SKM-1 (cell line): ENCODE results near the gene TBC1D3H.
"Not testable (repeated sequence)": the region's sequence is repeated elsewhere in the genome, so short reads cannot be mapped to it uniquely, and the experiment has no call there.

ENCODE experiments used
- DNase-seq: peaks from one replicate; lab custom pipeline; 2025; ENCODE audit not compliant: unreplicated experiment; lab: John Stamatoyannopoulos, UW

TBC1D3H gene

DNA sequence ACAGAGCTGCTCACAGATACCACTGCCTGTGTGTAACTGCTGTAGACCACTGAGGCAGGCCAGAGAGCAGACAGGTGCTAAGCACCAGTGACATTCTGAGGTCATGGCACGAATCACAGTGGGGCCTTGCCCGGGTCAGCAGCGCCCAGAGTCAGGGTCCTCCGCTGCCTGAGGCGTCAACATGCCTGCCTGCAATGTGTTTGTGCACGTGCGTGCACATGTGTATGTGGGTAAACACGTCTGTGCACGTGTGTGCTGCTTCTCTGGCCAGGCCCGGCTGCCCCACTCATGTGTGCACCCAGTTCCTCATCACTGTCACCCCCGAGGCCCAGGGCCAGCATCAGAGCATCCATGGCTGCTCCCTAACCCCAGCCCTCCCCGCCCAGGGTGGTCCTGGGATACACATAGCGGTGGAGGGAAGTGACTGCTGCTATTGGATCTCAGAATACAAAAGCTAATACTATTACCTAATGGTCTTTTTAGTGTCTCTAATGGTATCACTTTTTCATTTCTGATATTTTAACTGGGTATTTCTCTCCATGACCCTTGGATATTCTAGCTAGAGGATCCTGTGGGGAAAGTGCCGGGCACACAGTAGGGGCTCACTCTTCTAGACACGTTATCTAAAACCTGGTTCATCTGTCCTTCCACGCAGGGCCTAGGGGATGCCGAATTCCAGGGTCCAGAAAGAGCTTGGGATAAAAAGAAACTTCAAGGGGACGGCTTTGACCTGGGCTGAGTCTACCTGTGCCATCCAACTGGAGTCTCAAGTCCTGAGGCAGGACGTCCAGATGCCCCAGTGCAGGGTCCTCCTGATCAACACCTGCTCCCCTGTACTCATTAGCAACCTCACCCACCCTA, at the start of gene TBC1D3H:
TSS of gene TBC1D3H (minus strand) at position 51 of the 861 bp plus-strand sequence. CDS start 1,540 bp downstream, outside the sequence.
- not testable (repeated sequence) for DNase-seq

DNA sequence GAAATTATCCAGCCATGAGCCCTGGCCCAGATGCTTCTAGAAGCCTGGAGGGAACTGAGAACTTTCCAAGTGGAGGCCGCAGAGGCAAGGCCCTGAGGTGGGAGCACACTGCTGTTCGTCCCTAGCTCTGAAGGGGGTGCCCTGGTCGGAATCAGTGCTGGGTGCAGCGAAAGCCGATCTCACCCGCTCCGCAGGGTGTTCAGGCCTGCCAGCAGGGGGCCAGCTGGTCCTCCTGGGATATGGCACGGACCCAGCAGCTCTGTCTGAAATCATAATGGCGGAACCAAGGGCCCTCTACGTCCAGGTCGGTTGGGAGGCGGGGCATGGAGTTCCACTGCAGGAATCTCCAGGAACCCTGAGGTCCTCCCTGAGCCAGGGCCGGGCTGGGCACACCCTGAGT, 40.7 kb upstream of the TBC1D3H start:
- DNase-seq = not testable (repeated sequence)

DNA sequence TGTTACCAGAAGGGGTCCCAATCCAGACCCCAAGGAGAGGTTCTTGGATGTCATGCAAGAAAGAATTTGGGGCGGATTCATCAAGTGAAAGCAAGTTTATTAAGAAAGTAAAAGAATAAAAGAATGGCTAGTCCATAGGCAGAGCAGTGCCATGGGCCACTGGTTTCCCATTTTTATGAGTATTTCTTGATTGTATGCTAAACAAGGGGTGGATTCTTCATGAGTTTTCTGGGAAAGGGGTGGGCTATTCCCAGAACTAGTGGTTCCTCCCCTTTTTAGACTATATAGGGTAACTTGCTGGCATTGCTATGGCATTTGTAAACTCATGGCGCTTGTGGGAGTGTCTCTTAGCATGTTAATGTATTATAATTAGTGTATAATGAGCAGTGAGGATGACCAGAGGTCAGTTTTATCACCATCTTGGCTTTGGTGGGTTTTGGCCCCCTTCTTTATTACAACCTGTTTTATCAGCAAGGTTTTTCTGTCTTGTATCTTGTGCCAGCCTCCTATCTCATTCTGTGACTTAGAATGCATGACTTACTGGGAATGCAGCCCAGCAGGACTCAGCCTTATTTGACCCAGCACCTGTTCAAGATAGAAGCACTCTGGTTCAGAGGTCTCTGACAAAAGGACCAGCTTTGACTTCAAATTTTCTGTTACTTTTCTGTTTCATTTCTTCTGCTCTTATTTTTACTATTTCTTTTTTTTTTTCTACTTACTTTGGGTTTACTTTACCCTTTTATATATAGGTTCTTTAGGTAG, 27.1 kb upstream of the TBC1D3H start:
- DNase-seq = not testable (repeated sequence)

DNA sequence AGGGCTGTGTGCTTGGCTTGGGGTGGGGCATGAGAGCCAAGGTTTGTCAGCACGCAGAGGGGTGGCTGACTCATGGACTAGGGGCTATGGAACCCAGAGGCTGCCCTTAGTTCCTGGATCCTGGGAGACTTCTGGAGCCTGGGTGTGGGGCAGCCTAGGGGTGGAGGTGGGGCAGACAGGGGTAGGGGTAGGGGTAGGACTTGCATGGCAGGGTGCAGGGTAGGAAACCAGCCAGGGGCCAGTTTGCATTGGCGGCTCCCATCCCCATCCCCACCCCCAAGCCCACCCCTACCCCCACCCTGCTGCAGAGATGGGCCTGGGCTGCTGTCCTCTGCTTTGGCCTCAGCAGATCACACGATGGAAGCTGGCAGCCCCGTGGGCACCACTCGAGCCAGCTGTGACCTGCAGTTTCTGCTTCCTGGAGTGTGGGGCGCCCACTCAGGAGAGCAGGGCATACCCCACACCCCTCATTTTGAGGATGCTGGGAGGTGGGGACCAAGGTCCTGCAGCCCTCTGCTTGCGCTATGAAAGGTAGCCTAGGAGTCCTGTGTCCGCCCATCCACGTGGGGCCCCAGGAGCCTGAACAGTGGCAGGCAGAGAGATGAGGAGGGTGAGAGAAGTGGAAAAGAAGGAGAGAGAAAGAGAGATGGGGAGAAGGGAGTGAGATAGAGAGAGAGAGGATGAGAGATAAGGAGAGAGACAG, 2.9 kb upstream of the TBC1D3H start:
- not testable (repeated sequence) for DNase-seq

DNA sequence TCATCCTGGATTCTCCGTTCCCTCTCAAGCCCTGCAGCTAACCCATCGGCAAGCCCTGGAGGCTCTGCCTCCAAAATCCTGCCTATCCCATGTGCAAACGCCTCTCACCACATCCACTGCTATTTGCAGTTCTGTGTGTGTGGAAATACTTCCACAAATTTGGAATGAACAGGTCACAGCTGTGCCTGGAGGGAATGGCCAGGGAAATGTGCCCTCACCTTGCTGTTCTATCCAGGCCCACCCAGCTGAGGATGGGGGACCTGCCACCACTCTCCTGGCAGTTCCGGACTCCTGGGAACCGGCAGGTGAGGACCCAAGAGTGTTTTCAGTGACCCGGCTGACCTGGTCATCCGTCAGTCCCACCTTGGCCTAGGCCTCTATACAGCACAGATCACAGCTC, 12.3 kb downstream of the TBC1D3H start:
- not testable (repeated sequence) for DNase-seq

DNA sequence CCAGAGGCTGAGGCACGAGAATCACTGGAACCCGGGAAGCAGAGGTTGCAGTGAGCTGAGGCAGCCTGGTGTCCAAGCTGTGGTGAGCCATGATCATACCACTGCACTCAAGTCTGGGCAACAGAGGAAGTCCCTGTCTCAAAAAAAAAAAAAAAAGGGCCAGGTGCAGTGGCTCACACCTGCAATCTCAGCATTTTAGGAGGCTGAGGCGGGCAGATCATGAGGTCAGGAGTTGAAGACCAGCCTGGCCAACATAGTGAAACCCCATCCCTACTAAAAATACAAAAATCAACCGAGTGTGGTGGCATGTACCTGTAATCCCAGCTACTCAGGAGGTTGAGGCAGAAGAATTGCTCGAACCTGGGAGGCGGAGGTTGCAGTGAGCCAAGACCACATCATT, 25.7 kb downstream of the TBC1D3H start:
- DNase-seq = not testable (repeated sequence)
